ENCODE data around the gene C19orf81. TPM values are rescaled to one million over a fixed set of nuclear protein-coding genes. Genes with fewer than 3 reads are reported as not detected.

C19orf81 gene
- total RNA-seq, 4 donors from 2014 or later, result not detected

GRCh38 chr19:50688766-50689165 is 39.5 kb downstream of the C19orf81 start:
- 77% methylated on average over 4 of the region's 19 CpGs; no CpG with 5 or more reads in 1 of the 2 donors for WGBS, 2 donors (ENCODE audit: low coverage in 1 of 2)
- Histone ChIP-seq H3K4me3 (no peak overlapping the region), H3K4me1 (no peaks in the 10 kb centered on the region), H3K27ac (no peak overlapping the region), H3K36me3 (no peaks in the 10 kb centered on the region), H3K27me3 (peaks cover 100% of the 10 kb centered on the region), H3K9me3 (no peaks in the 10 kb centered on the region)
- ATAC-seq, result no peak
- no peak for TF ChIP-seq EP300 (IDR thresholded peaks at IDR 0.05)
- no peak for TF ChIP-seq POLR2AphosphoS5 (IDR thresholded peaks at IDR 0.05)
- no peak for TF ChIP-seq POLR2A (IDR thresholded peaks at IDR 0.05)
- TF ChIP-seq, protein P1, sequence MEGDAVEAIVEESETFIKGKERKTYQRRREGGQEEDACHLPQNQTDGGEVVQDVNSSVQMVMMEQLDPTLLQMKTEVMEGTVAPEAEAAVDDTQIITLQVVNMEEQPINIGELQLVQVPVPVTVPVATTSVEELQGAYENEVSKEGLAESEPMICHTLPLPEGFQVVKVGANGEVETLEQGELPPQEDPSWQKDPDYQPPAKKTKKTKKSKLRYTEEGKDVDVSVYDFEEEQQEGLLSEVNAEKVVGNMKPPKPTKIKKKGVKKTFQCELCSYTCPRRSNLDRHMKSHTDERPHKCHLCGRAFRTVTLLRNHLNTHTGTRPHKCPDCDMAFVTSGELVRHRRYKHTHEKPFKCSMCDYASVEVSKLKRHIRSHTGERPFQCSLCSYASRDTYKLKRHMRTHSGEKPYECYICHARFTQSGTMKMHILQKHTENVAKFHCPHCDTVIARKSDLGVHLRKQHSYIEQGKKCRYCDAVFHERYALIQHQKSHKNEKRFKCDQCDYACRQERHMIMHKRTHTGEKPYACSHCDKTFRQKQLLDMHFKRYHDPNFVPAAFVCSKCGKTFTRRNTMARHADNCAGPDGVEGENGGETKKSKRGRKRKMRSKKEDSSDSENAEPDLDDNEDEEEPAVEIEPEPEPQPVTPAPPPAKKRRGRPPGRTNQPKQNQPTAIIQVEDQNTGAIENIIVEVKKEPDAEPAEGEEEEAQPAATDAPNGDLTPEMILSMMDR (IDR thresholded peaks at IDR 0.05), result no peak

GRCh38 chr19:50690439-50690838 is 41.2 kb downstream of the C19orf81 start:
- Histone ChIP-seq H3K27me3 (peaks cover 100% of the 10 kb centered on the region), H3K27ac (no peak overlapping the region), H3K36me3 (no peaks in the 10 kb centered on the region), H3K4me1 (peaks cover 0 to 13% (median 0%) of the 10 kb centered on the region in 3 donors), H3K9me3 (no peaks in the 10 kb centered on the region), H3K4me3 (no peak overlapping the region)
- ATAC-seq, result no peak
- WGBS, 2 donors (ENCODE audit: low coverage in 1 of 2), result 73 to 100% methylated on average over 1 to 5 of the region's 7 CpGs
- TF ChIP-seq EP300 (IDR thresholded peaks at IDR 0.05) (no peak), POLR2AphosphoS5 (IDR thresholded peaks at IDR 0.05) (no peak), POLR2A (IDR thresholded peaks at IDR 0.05) (no peak)
- TF ChIP-seq, protein P1 (IDR thresholded peaks at IDR 0.05), result no peak

GRCh38 chr19:50693064-50693975 is 44.1 kb downstream of the C19orf81 start:
- no peak for ATAC-seq
- Histone ChIP-seq H3K4me3 (no peak overlapping the region), H3K36me3 (no peaks in the 10 kb centered on the region), H3K9me3 (no peaks in the 10 kb centered on the region), H3K27ac (no peak overlapping the region), H3K4me1 (peaks cover 0 to 15% (median 0%) of the 10 kb centered on the region in 3 donors), H3K27me3 (peaks cover 100% of the 10 kb centered on the region)
- WGBS, 2 donors (ENCODE audit: low coverage in 1 of 2), result 2 to 5% methylated on average over 7 of the region's 23 CpGs
- TF ChIP-seq POLR2A (IDR thresholded peaks at IDR 0.05) (no peak), POLR2AphosphoS5 (IDR thresholded peaks at IDR 0.05) (no peak), EP300 (IDR thresholded peaks at IDR 0.05) (no peak)
- TF ChIP-seq, protein P1 (IDR thresholded peaks at IDR 0.05), result no peak

DNA sequence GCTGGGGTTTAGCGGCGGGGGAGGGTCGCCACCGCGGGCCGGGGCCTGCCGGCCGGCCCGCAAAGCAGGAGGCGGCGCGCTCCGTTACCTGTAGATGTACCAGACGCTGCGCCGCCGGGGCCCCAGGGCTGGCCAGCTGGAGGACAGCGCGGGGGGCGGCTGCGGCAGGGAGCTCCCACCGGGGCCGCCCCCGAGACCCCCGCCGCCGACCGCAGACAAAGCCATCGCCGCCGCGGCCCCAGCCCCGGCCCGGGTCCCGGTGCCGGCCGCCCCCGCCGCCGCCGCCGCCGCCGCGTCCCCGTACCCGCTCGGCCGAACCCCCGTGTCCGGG is 45.5 kb downstream of the C19orf81 start:
- WGBS, 2 donors (ENCODE audit: low coverage in 1 of 2), result no CpG with 5 or more reads among the region's 51 CpGs
- peaks cover 100% of the 10 kb centered on the region for H3K27me3 ChIP-seq
- no peak for ATAC-seq

More for the DNA sequence above, 45.5 kb downstream of the C19orf81 start:
- Histone ChIP-seq H3K4me3 (no peak overlapping the region), H3K27ac (no peak overlapping the region), H3K36me3 (no peaks in the 10 kb centered on the region), H3K4me1 (peaks cover 0 to 15% (median 0%) of the 10 kb centered on the region in 3 donors), H3K9me3 (no peaks in the 10 kb centered on the region)
- TF ChIP-seq EP300 (IDR thresholded peaks at IDR 0.05), result no peak
- no peak for TF ChIP-seq POLR2A (IDR thresholded peaks at IDR 0.05)
- TF ChIP-seq, protein P1 (IDR thresholded peaks at IDR 0.05), result no peak
- TF ChIP-seq POLR2AphosphoS5 (IDR thresholded peaks at IDR 0.05), result no peak

All from gastroesophageal sphincter (tissue), 4 donors.